ENCODE measurements around the gene GIMAP1. TPM values are rescaled to one million over a fixed set of nuclear protein-coding genes. Genes with fewer than 3 reads are reported as not detected.

Gene GIMAP1
- total RNA-seq, 1 experiment from 2014 or later: not detected

DNA sequence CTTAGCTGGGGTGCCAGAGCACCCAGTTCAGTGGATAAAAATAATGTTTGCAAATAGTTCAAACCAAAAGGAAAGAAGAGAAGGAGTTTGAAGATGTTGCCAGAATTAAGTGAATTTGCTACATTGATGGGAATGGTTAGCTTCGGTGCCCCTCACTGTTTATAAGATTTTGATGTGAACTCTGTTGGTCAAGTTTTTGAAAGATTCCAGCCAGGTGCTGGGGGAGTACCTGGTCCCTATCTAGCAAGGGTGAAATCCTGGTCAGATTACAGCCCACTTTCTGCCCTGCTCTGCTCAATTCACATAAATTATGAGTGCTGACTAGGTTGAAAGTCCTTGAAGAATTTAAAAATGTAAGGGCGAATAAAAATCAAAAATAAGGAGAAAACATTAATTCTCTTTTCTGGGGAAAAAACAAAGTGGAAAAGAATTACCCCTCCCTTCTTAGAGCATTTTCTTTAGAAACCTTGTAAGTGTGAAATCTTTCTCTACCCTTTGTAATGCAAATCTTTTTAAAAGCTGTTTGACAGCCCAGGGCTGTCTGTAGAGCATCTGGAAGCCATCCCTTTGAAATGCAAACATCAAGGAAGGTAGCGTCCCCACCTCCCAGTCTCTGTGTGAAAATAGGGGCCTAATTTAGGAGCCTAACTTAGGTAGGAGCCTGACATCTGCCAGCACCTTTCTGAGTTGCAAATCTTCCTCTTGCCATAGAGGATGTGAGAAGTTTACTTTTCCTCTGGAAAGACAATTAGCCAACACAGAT is 19.4 kb downstream of the GIMAP1 start (continued):
- TF ChIP-seq RORB (CRISPR knock-in tag; IDR thresholded peaks at IDR 0.05): no peak

DNA sequence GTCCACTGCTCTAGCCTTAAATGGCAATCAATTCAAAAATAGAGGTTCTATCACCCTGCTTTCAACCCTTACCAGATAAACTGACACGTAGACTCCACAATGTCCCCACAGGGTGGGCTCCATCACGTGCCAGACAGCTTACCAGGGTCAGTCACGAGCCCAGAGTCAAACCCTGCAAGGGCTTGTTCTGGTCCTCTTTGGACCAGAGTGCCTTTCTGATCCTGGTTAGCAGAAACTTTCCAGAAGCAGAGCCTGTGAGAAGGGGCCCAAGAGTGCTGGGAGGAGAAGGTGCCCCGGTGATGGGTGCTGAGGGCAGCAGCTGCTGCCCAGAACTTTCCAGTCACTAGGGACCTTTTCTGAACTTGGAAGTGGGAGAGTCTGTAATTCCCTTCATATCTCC is 20.5 kb downstream of the GIMAP1 start:
- TF ChIP-seq ZNF416 (CRISPR knock-in tag; IDR thresholded peaks at IDR 0.05) (no peak), KAT7 (CRISPR knock-in tag; IDR thresholded peaks at IDR 0.05; ENCODE audit: borderline replicate concordance) (no peak), SMAD4 (CRISPR knock-in tag; IDR thresholded peaks at IDR 0.05) (no peak), CREB1 (CRISPR knock-in tag; IDR thresholded peaks at IDR 0.05) (no peak), SP1 (CRISPR knock-in tag; conservative IDR thresholded peaks at IDR 0.05) (no peak), TCF7 (CRISPR knock-in tag; IDR thresholded peaks at IDR 0.05; ENCODE audit: low read depth) (no peak), PRRX2 (CRISPR knock-in tag; IDR thresholded peaks at IDR 0.05) (no peak), ATF1 (CRISPR knock-in tag; IDR thresholded peaks at IDR 0.05) (no peak), PRDM15 (CRISPR knock-in tag; IDR thresholded peaks at IDR 0.05) (no peak), FOXK1 (CRISPR knock-in tag; IDR thresholded peaks at IDR 0.05) (no peak), ETV6 (CRISPR knock-in tag; IDR thresholded peaks at IDR 0.05) (no peak), HMGA2 (CRISPR knock-in tag; IDR thresholded peaks at IDR 0.05) (no peak), ZNF121 (CRISPR knock-in tag; IDR thresholded peaks at IDR 0.05) (no peak), TEAD1 (CRISPR knock-in tag; IDR thresholded peaks at IDR 0.05) (no peak), CBFB (CRISPR knock-in tag; IDR thresholded peaks at IDR 0.05; ENCODE audit: low read depth) (no peak), IRF1 (CRISPR knock-in tag; IDR thresholded peaks at IDR 0.05) (no peak), MXD4 (CRISPR knock-in tag; IDR thresholded peaks at IDR 0.05; ENCODE audit: borderline replicate concordance) (no peak), ZMAT4 (CRISPR knock-in tag; IDR thresholded peaks at IDR 0.05) (no peak)
- TF ChIP-seq, protein P1, sequence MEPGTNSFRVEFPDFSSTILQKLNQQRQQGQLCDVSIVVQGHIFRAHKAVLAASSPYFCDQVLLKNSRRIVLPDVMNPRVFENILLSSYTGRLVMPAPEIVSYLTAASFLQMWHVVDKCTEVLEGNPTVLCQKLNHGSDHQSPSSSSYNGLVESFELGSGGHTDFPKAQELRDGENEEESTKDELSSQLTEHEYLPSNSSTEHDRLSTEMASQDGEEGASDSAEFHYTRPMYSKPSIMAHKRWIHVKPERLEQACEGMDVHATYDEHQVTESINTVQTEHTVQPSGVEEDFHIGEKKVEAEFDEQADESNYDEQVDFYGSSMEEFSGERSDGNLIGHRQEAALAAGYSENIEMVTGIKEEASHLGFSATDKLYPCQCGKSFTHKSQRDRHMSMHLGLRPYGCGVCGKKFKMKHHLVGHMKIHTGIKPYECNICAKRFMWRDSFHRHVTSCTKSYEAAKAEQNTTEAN (CRISPR knock-in tag; IDR thresholded peaks at IDR 0.05): no peak
- TF ChIP-seq, protein P2, sequence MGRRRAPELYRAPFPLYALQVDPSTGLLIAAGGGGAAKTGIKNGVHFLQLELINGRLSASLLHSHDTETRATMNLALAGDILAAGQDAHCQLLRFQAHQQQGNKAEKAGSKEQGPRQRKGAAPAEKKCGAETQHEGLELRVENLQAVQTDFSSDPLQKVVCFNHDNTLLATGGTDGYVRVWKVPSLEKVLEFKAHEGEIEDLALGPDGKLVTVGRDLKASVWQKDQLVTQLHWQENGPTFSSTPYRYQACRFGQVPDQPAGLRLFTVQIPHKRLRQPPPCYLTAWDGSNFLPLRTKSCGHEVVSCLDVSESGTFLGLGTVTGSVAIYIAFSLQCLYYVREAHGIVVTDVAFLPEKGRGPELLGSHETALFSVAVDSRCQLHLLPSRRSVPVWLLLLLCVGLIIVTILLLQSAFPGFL (CRISPR knock-in tag; IDR thresholded peaks at IDR 0.05; ENCODE audit: borderline replicate concordance): no peak
- no peaks in the 10 kb centered on the region for H3K9me3 Mint-ChIP-seq
- ATAC-seq (no peak), DNase-seq (ENCODE audit: low spot score) (no peak)
- peaks cover 100% of the 10 kb centered on the region for H3K27me3 Mint-ChIP-seq (ENCODE audit: low read depth)
- no peak overlapping the region for H3K4me3 Mint-ChIP-seq
- H3K27ac Mint-ChIP-seq: no peak overlapping the region
- no peaks in the 10 kb centered on the region for H3K36me3 Mint-ChIP-seq
- POLR2A ChIA-PET: interaction anchor here (0.7 kb wide), 1 partner anchor 899 kb away, joined by 4 read pairs; the partner anchor contains the start of gene ZNF862
- H3K4me1 Mint-ChIP-seq: peaks cover 5% of the 10 kb centered on the region; the same call in 1 of the 2 replicates
- CTCF ChIA-PET: no interaction called here

All from WTC11 (cell line).